ENCODE results near the gene FARSB. TPM values are rescaled to one million over a fixed set of nuclear protein-coding genes. Genes with fewer than 3 reads are reported as not detected.

FARSB gene
- total and polyA plus RNA-seq, 2 donors from 2014 or later, result 17.1 to 18.2 TPM

DNA sequence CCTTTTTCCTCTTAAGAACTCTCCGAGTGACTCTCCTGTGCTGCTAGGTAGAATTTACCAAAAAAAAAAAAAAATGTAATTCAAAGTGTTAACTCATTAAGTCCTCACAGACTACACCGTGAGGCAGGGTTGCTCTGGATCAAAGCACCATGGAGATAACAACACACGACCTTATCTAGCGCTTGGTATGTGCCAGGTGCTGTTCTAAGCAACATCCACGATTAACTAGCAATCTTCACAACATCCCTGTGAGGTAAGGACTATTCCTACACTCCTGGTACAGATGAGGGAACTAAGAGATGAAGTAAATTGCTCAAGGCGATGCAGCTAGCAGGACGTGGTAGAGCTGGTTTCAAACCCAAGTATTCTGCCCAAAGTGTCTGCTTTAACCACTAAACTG lies 17.4 kb upstream of the FARSB start:
- H3K36me3 ChIP-seq (ENCODE audit: control insufficient read depth in 2 of 3, insufficient read depth in 3 of 3, low read length in 3 of 3), result no peaks in the 10 kb centered on the region
- no peak overlapping the region for H3K9ac ChIP-seq (ENCODE audit: low read length in 3 of 3)
- DNase-seq (no peak), FAIRE-seq (no peak)
- H3K9me3 ChIP-seq (ENCODE audit: control insufficient read depth in 2 of 3, insufficient read depth in 1 of 3, low read length in 3 of 3), result no peaks in the 10 kb centered on the region
- no peak overlapping the region for H3K27ac ChIP-seq (ENCODE audit: low read depth in 2 of 2, low read length in 2 of 2)
- peak overlapping the region in 1 of 3 donors; percentile 22 for H3K4me3 ChIP-seq (ENCODE audit: low read length in 3 of 3)
- TF ChIP-seq, protein P1, sequence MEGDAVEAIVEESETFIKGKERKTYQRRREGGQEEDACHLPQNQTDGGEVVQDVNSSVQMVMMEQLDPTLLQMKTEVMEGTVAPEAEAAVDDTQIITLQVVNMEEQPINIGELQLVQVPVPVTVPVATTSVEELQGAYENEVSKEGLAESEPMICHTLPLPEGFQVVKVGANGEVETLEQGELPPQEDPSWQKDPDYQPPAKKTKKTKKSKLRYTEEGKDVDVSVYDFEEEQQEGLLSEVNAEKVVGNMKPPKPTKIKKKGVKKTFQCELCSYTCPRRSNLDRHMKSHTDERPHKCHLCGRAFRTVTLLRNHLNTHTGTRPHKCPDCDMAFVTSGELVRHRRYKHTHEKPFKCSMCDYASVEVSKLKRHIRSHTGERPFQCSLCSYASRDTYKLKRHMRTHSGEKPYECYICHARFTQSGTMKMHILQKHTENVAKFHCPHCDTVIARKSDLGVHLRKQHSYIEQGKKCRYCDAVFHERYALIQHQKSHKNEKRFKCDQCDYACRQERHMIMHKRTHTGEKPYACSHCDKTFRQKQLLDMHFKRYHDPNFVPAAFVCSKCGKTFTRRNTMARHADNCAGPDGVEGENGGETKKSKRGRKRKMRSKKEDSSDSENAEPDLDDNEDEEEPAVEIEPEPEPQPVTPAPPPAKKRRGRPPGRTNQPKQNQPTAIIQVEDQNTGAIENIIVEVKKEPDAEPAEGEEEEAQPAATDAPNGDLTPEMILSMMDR (IDR thresholded peaks at IDR 0.05; ENCODE audit: borderline replicate concordance, extremely low read depth, insufficient read depth), result no peak
- peaks cover 10% of the 10 kb centered on the region for H3K27me3 ChIP-seq (ENCODE audit: control insufficient read depth, insufficient read depth, low read length)
- H3K4me1 ChIP-seq (ENCODE audit: control insufficient read depth in 2 of 3, insufficient read depth in 2 of 3, low read depth in 1 of 3, low read length in 3 of 3), result peaks cover 0 to 3% (median 0%) of the 10 kb centered on the region in 3 donors
- intact Hi-C loops (cut with DNase I), result no loop called here

DNA sequence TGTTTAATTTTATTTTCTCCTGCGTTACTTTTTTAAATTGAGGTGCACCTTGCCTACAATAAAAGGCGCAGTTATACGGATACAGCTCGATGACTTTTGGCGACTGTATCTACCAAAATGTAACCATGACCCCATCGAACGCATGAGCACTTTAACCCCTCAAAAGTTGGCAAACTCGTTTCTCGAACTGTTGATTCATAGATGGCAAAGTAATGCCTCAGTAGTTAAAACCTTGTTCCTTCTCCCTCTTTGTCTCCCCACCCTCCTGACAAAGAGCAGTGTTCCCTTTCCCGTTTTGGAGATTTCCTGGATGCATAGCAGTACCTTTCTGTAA lies 16.1 kb upstream of the FARSB start:
- FAIRE-seq, result no peak
- Histone ChIP-seq H3K36me3 (ENCODE audit: control insufficient read depth in 2 of 3, insufficient read depth in 3 of 3, low read length in 3 of 3) (no peaks in the 10 kb centered on the region), H3K27me3 (ENCODE audit: control insufficient read depth, insufficient read depth, low read length) (peaks cover 10% of the 10 kb centered on the region), H3K9me3 (ENCODE audit: control insufficient read depth in 2 of 3, insufficient read depth in 1 of 3, low read length in 3 of 3) (no peaks in the 10 kb centered on the region), H3K9ac (ENCODE audit: low read length in 3 of 3) (peak overlapping the region in 1 of 3 donors; percentile 70), H3K27ac (ENCODE audit: low read depth in 2 of 2, low read length in 2 of 2) (peak overlapping the region in 1 of 2 donors; percentile 9), H3K4me1 (ENCODE audit: control insufficient read depth in 2 of 3, insufficient read depth in 2 of 3, low read depth in 1 of 3, low read length in 3 of 3) (peaks cover 0 to 3% (median 0%) of the 10 kb centered on the region in 3 donors), H3K4me3 (ENCODE audit: low read length in 3 of 3) (peak overlapping the region; percentile 23 to 71 (median 30))
- intact Hi-C loops (cut with DNase I), result no loop called here
- TF ChIP-seq, protein P1 (IDR thresholded peaks at IDR 0.05; ENCODE audit: borderline replicate concordance, extremely low read depth, insufficient read depth), result no peak
- DNase-seq, result peak in 3 of 5 donors; percentile 10 to 44 (median 23)

DNA sequence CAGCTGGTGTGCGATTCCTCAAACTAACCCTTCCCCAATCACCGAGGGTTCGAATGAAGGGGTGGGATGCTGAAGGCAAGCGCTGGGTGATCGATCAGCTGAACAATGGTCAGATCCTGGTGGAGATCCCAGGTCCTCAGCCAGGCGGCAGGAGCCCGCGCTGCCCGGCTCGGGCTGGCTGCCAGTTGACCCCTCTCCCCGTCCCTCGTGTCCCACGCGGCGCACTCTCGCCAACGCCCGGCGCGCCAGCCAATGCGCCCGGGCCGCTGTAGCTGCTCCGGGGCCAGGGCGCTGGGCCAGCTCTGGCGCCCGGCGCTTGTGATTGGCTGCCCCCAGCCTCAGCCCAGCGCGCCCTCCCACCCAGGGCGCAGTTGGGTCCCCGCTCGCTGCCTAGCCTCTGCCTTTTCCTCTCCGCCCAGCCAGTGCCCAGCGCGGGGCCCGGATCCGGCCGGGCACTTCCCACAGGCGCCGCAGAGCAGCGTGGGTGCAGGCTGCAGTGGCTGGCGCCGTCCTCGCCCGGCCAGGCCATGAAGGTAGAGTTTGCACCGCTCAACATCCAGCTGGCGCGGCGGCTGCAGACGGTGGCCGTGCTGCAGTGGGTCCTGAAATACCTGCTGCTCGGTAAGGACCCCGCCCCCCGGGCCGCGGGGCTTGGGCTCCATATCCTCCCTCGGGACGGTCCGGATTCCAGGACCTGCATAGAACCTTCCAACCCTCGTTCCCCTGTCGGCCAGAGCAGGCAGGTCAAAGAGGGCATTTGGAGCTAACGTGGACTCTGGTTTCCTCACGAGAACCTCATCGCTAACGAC lies 15.6 kb upstream of the FARSB start, which contains the start of gene MOGAT1:
TSS of gene MOGAT1 (plus strand) at position 400 of the 809 bp plus-strand sequence. CDS start at position 528, 128 bp downstream.
- peak within 1 kb of the TSS; percentile 23 to 71 (median 30) for H3K4me3 ChIP-seq (ENCODE audit: low read length in 3 of 3)
- TF ChIP-seq, protein P1 (IDR thresholded peaks at IDR 0.05; ENCODE audit: borderline replicate concordance, extremely low read depth, insufficient read depth), result no peak
- peak within 1 kb of the TSS in 1 of 2 donors; percentile 9 for H3K27ac ChIP-seq (ENCODE audit: low read depth in 2 of 2, low read length in 2 of 2)
- no peaks in the 10 kb centered on the region for H3K36me3 ChIP-seq (ENCODE audit: control insufficient read depth in 2 of 3, insufficient read depth in 3 of 3, low read length in 3 of 3)
- no peaks in the 10 kb centered on the region for H3K9me3 ChIP-seq (ENCODE audit: control insufficient read depth in 2 of 3, insufficient read depth in 1 of 3, low read length in 3 of 3)
- peaks cover 0 to 3% (median 0%) of the 10 kb centered on the region in 3 donors for H3K4me1 ChIP-seq (ENCODE audit: control insufficient read depth in 2 of 3, insufficient read depth in 2 of 3, low read depth in 1 of 3, low read length in 3 of 3)
- intact Hi-C loops (cut with DNase I), result no loop called here
- H3K9ac ChIP-seq (ENCODE audit: low read length in 3 of 3), result peak within 1 kb of the TSS in 1 of 3 donors; percentile 70
- DNase-seq (peak; percentile 59 to 72 (median 70)), FAIRE-seq (no peak)
- H3K27me3 ChIP-seq (ENCODE audit: control insufficient read depth, insufficient read depth, low read length), result peaks cover 10% of the 10 kb centered on the region

Measured in kidney (tissue), 14 donors.